GM06990 (cell line): ENCODE measurements around the gene MINDY3.

Experiments
- DNase-seq: peaks from one replicate; pipeline ENCODE4 v3.0.0-alpha.2; 2011; ENCODE audit not compliant: insufficient read length; ENCODE audit errors: extremely low read depth
- H3K27me3 ChIP-seq: replicated peaks from 2 replicates; pipeline ENCODE4 v1.6.0; 2011; ENCODE audit warnings: low read length; ENCODE audit not compliant: control insufficient read depth, insufficient read depth
- H3K36me3 ChIP-seq: 2 replicates; pipeline ENCODE4 v1.5.1; 2011; ENCODE audit warnings: low read length; ENCODE audit not compliant: control insufficient read depth, insufficient read depth
- H3K4me3 ChIP-seq: replicated peaks from 2 replicates; pipeline ENCODE4 v1.5.1; 2011; ENCODE audit warnings: low read depth, mild to moderate bottlenecking, control low read depth, low read length
- TF ChIP-seq, protein P1 (sequence below): IDR thresholded peaks from 2 replicates; pipeline ENCODE4 v1.5.1; 2011; ENCODE audit warnings: low read length, control low read depth, mild to moderate bottlenecking, inconsistent platforms; ENCODE audit not compliant: insufficient read depth, poor library complexity, severe bottlenecking

Gene MINDY3

GRCh38 chr10:15863323-15863722 is 3.0 kb upstream of the MINDY3 start:
- Histone ChIP-seq H3K36me3 (no peaks in the 10 kb centered on the region), H3K4me3 (no peak overlapping the region), H3K27me3 (no peaks in the 10 kb centered on the region)
- TF ChIP-seq, protein P1, sequence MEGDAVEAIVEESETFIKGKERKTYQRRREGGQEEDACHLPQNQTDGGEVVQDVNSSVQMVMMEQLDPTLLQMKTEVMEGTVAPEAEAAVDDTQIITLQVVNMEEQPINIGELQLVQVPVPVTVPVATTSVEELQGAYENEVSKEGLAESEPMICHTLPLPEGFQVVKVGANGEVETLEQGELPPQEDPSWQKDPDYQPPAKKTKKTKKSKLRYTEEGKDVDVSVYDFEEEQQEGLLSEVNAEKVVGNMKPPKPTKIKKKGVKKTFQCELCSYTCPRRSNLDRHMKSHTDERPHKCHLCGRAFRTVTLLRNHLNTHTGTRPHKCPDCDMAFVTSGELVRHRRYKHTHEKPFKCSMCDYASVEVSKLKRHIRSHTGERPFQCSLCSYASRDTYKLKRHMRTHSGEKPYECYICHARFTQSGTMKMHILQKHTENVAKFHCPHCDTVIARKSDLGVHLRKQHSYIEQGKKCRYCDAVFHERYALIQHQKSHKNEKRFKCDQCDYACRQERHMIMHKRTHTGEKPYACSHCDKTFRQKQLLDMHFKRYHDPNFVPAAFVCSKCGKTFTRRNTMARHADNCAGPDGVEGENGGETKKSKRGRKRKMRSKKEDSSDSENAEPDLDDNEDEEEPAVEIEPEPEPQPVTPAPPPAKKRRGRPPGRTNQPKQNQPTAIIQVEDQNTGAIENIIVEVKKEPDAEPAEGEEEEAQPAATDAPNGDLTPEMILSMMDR = no peak
- DNase-seq = no peak

- Histone ChIP-seq H3K4me3 (peak overlapping the region; percentile 99), H3K36me3 (no peaks in the 10 kb centered on the region), H3K27me3 (no peaks in the 10 kb centered on the region)
- TF ChIP-seq, protein P1 = no peak
- no peak for DNase-seq
Measured at GRCh38 chr10:15860692-15861201, 440 bp upstream of the MINDY3 start.

- Histone ChIP-seq H3K27me3 (no peaks in the 10 kb centered on the region), H3K36me3 (no peaks in the 10 kb centered on the region), H3K4me3 (peak overlapping the region; percentile 99)
- no peak for DNase-seq
- TF ChIP-seq, protein P1 = no peak
Measured at GRCh38 chr10:15859509-15859905, 800 bp downstream of the MINDY3 start.

- TF ChIP-seq, protein P1 = no peak
- no peak for DNase-seq
- Histone ChIP-seq H3K27me3 (no peaks in the 10 kb centered on the region), H3K4me3 (peak overlapping the region; percentile 99), H3K36me3 (no peaks in the 10 kb centered on the region)
Measured at GRCh38 chr10:15858861-15859281, 1.4 kb downstream of the MINDY3 start.

DNA sequence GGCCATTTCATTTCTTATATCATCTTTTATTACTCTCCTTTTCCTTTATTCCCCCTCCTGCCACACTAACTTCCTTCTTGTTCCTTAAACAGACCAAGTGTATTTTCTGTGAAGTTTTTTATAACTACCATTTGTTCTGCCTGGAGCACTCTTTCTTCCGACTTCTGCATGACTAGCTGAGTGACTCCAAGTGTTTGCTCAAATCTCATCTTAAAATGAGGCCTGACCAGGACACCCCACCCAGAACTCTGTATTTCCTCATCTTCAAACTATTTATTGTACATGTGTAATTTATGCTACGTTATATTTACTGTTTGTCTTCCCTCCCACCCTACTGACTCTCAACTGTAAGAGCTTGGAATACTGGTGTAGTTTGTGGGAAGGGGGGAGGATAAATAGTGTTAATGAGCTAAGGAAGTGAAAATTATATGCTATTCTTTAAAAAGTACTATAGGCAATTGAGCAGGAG is 3.2 kb downstream of the MINDY3 start:
- H3K36me3 ChIP-seq = no peaks in the 10 kb centered on the region
- H3K4me3 ChIP-seq = no peak overlapping the region
- TF ChIP-seq, protein P1 = no peak
- DNase-seq = no peak
- no peaks in the 10 kb centered on the region for H3K27me3 ChIP-seq
